DMS 273 (cell line): ENCODE measurements around the gene NPVF.

Experiments used
- DNase-seq: peaks from one replicate; lab custom pipeline; 2025; ENCODE audit not compliant: unreplicated experiment; lab: John Stamatoyannopoulos, UW

NPVF gene

GRCh38 chr7:25235471-25235870 is 7.2 kb upstream of the NPVF start:
- no peak for DNase-seq

- no peak for DNase-seq
These were observed 6.0 kb upstream of the NPVF start for GRCh38 chr7:25234336-25234735.

GRCh38 chr7:25223206-25223605 is 5.1 kb downstream of the NPVF start:
- no peak for DNase-seq

GRCh38 chr7:25222666-25223065 is 5.6 kb downstream of the NPVF start:
- no peak for DNase-seq

GRCh38 chr7:25221009-25221408 is 7.3 kb downstream of the NPVF start:
- DNase-seq, result no peak

GRCh38 chr7:25218191-25218590 is 10.1 kb downstream of the NPVF start:
- no peak for DNase-seq

GRCh38 chr7:25216837-25217236 is 11.4 kb downstream of the NPVF start:
- DNase-seq, result peak; percentile 93

GRCh38 chr7:25215694-25216335 is 12.5 kb downstream of the NPVF start:
- DNase-seq, result peak; percentile 33

- DNase-seq, result no peak
These were observed 19.6 kb downstream of the NPVF start for GRCh38 chr7:25208525-25209221.

- DNase-seq, result no peak
These were observed 20.4 kb downstream of the NPVF start for GRCh38 chr7:25207887-25208286.

- DNase-seq, result no peak
These were observed 21.5 kb downstream of the NPVF start for GRCh38 chr7:25206765-25207164.

- no peak for DNase-seq
These were observed 32.0 kb downstream of the NPVF start for GRCh38 chr7:25196132-25196896.

GRCh38 chr7:25194036-25194435 is 34.2 kb downstream of the NPVF start:
- no peak for DNase-seq

GRCh38 chr7:25192043-25192442 is 36.2 kb downstream of the NPVF start:
- DNase-seq, result no peak

GRCh38 chr7:25189197-25189596 is 39.1 kb downstream of the NPVF start:
- no peak for DNase-seq

- DNase-seq, result peak; percentile 7
These were observed 40.4 kb downstream of the NPVF start for GRCh38 chr7:25187932-25188331.

- DNase-seq, result no peak
These were observed 41.9 kb downstream of the NPVF start for GRCh38 chr7:25186436-25186835.

GRCh38 chr7:25181532-25181931 is 46.8 kb downstream of the NPVF start:
- no peak for DNase-seq

GRCh38 chr7:25180946-25181345 is 47.3 kb downstream of the NPVF start:
- peak; percentile 38 for DNase-seq

GRCh38 chr7:25180592-25180923 is 47.7 kb downstream of the NPVF start:
- no peak for DNase-seq

- peak; percentile 98 for DNase-seq
These were observed 48.3 kb downstream of the NPVF start for GRCh38 chr7:25179771-25180591.
